H1 (cell line): ENCODE data around the gene SH3PXD2A. TPM values are rescaled to one million over a fixed set of nuclear protein-coding genes. Genes with fewer than 3 reads are reported as not detected.
A peak's percentile ranks its signal among the peaks of the same experiment; 100 is the strongest.

Experiments
- CTCF ChIA-PET: fragments of 300-600 bp; sonication (Branson Sonifier 250); formaldehyde crosslinking; loops from one replicate; lab custom pipeline; 2021; ENCODE audit not compliant: partially characterized antibody; lab: Charles Lee
- POLR2A ChIA-PET: fragments of 300-600 bp; sonication (Branson Sonifier 250); formaldehyde crosslinking; loops from one replicate; lab custom pipeline; 2021; ENCODE audit warnings: inconsistent platforms; ENCODE audit not compliant: partially characterized antibody; lab: Charles Lee
- DNase-seq, 2 experiments: peaks; one replicate each; pipeline versions ENCODE4 v3.0.0 to v3.0.0-alpha.2; 2010 to 2022; ENCODE audit warnings: low spot score in 2 of 2, low read depth in 1 of 2, mixed read lengths in 1 of 2
- FAIRE-seq: peaks from 2 replicates; lab custom pipeline; 2011; peaks lifted over from hg19 to GRCh38; lab: Jason Lieb, UNC
- H2AFZ ChIP-seq: 2 replicates; pipeline ENCODE4 v1.8.1; 2012; ENCODE audit warnings: low read length, inconsistent platforms
- H2AK5ac ChIP-seq: 2 replicates; pipeline ENCODE4 v1.6.1; 2013; ENCODE audit warnings: low read depth, low read length
- H2BK120ac ChIP-seq: replicated peaks from 2 replicates; pipeline ENCODE3; 2013; ENCODE audit warnings: low read depth, low read length, inconsistent platforms
- H2BK12ac ChIP-seq: 2 replicates; pipeline ENCODE4 v1.6.1; 2013; ENCODE audit warnings: low read depth, low read length
- H2BK15ac ChIP-seq: 2 replicates; pipeline ENCODE4 v1.6.1; 2013; ENCODE audit warnings: low read length
- H2BK20ac ChIP-seq: 2 replicates; pipeline ENCODE4 v1.6.1; 2013; ENCODE audit warnings: low read length
- H2BK5ac ChIP-seq: 2 replicates; pipeline ENCODE4 v1.6.1; 2013; ENCODE audit warnings: low read depth, low read length
- H3K14ac ChIP-seq: 2 replicates; pipeline ENCODE4 v1.6.1; 2013; ENCODE audit warnings: inconsistent platforms; ENCODE audit not compliant: insufficient read length
- H3K18ac ChIP-seq: 2 replicates; pipeline ENCODE4 v1.6.1; 2013; ENCODE audit warnings: low read length; ENCODE audit errors: extremely low read depth
- H3K23ac ChIP-seq: 2 replicates; pipeline ENCODE4 v1.6.1; 2013; ENCODE audit warnings: inconsistent platforms; ENCODE audit not compliant: insufficient read length
- H3K23me2 ChIP-seq: 2 replicates; pipeline ENCODE4 v1.6.1; 2013; ENCODE audit warnings: low read depth, low read length
- H3K27ac ChIP-seq: 2 replicates; pipeline ENCODE4 v1.6.1; 2011; ENCODE audit warnings: low read depth, low read length, inconsistent platforms
- H3K27me3 ChIP-seq, 4 experiments: replicated peaks in 1 of 4; 1 replicate in 1 of 4; 2 replicates in 3 of 4; pipeline versions ENCODE4 v1.6.1 to v1.8.1; 2011 to 2013; ENCODE audit warnings: low read length in 3 of 4, mild to moderate bottlenecking in 3 of 4, inconsistent platforms in 2 of 4, mixed read lengths in 2 of 4, moderate library complexity in 1 of 4; ENCODE audit not compliant: control insufficient read depth in 3 of 4, insufficient read depth in 3 of 4; ENCODE audit errors: extremely low read depth in 1 of 4
- H3K36me3 ChIP-seq, 4 experiments: 2 replicates each; pipeline versions ENCODE4 v1.6.1 to v1.8.1; 2011 to 2013; ENCODE audit warnings: mild to moderate bottlenecking in 4 of 4, low read length in 3 of 4, moderate library complexity in 2 of 4, control low read depth in 1 of 4, inconsistent platforms in 1 of 4; ENCODE audit not compliant: insufficient read depth in 4 of 4, control insufficient read depth in 2 of 4
- H3K4ac ChIP-seq: replicated peaks from 2 replicates; pipeline ENCODE3; 2013; ENCODE audit warnings: low read length, low read depth, mixed read lengths, inconsistent platforms; ENCODE audit not compliant: insufficient read length
- H3K4me1 ChIP-seq, 4 experiments: replicated peaks in 1 of 4; 1 replicate in 1 of 4; 2 replicates in 3 of 4; pipeline versions ENCODE4 v1.6.1 to v1.8.1; 2011 to 2013; ENCODE audit warnings: low read length in 3 of 4, inconsistent platforms in 2 of 4, mixed read lengths in 1 of 4; ENCODE audit not compliant: insufficient read depth in 4 of 4, control insufficient read depth in 3 of 4
- H3K4me2 ChIP-seq, 2 experiments: 2 replicates each; pipeline versions ENCODE4 v1.6.1 to v1.8.1; 2011 to 2013; ENCODE audit warnings: low read depth in 2 of 2, low read length in 2 of 2, control low read depth in 1 of 2, inconsistent platforms in 1 of 2, mild to moderate bottlenecking in 1 of 2; ENCODE audit not compliant: insufficient read depth in 1 of 2
- H3K4me3 ChIP-seq, 4 experiments: fragments of 200-600, 300-600 bp in 1 of 4; sonication (generic), shearing (Covaris generic), sonication (Bioruptor Twin) in 1 of 4; 2 replicates each; pipeline versions ENCODE4 v1.5.1 to v1.8.1; 2011 to 2016; ENCODE audit warnings: low read length in 4 of 4, low read depth in 3 of 4, control low read depth in 2 of 4, inconsistent platforms in 2 of 4, mild to moderate bottlenecking in 2 of 4, mixed read lengths in 1 of 4, moderate library complexity in 1 of 4; ENCODE audit not compliant: insufficient read depth in 2 of 4; ENCODE audit errors: extremely low read depth in 1 of 4
- H3K56ac ChIP-seq: replicated peaks from 2 replicates; pipeline ENCODE3; 2013; ENCODE audit warnings: low read depth, mild to moderate bottlenecking, mixed read lengths, low read length, inconsistent platforms; ENCODE audit not compliant: insufficient read length
- H3K79me1 ChIP-seq: 2 replicates; pipeline ENCODE4 v1.6.1; 2013; ENCODE audit warnings: low read depth, low read length, control low read depth
- H3K79me2 ChIP-seq, 2 experiments: 2 replicates each; pipeline versions ENCODE4 v1.6.1 to v1.8.1; 2012 to 2013; ENCODE audit warnings: low read length in 2 of 2, mild to moderate bottlenecking in 2 of 2, inconsistent platforms in 1 of 2; ENCODE audit not compliant: insufficient read depth in 2 of 2, control insufficient read depth in 1 of 2
- H3K9ac ChIP-seq, 4 experiments: replicated peaks in 1 of 4; 1 replicate in 1 of 4; 2 replicates in 3 of 4; pipeline versions ENCODE4 v1.6.1 to v1.8.1; 2011 to 2013; ENCODE audit warnings: low read depth in 3 of 4, low read length in 3 of 4, control low read depth in 2 of 4, mild to moderate bottlenecking in 2 of 4, moderate library complexity in 2 of 4, inconsistent platforms in 1 of 4; ENCODE audit errors: extremely low read depth in 1 of 4
- H3K9me3 ChIP-seq, 2 experiments: 2 replicates each; pipeline versions ENCODE4 v1.6.1 to v1.8.1; 2012 to 2013; ENCODE audit warnings: mild to moderate bottlenecking in 2 of 2, moderate library complexity in 2 of 2, control low read depth in 1 of 2, inconsistent platforms in 1 of 2, low read depth in 1 of 2, low read length in 1 of 2, mixed read lengths in 1 of 2; ENCODE audit not compliant: insufficient read depth in 2 of 2
- H4K20me1 ChIP-seq, 2 experiments: replicated peaks in 1 of 2; 2 replicates each; pipeline versions ENCODE3 to v1.8.1; 2011 to 2013; ENCODE audit warnings: inconsistent platforms in 2 of 2, low read length in 2 of 2, mild to moderate bottlenecking in 1 of 2; ENCODE audit not compliant: insufficient read depth in 2 of 2, control insufficient read depth in 1 of 2
- H4K5ac ChIP-seq: 2 replicates; pipeline ENCODE4 v1.6.1; 2013; ENCODE audit warnings: low read length, low read depth, mixed read lengths, inconsistent platforms; ENCODE audit not compliant: insufficient read length
- H4K8ac ChIP-seq: 2 replicates; pipeline ENCODE4 v1.8.0; 2013; ENCODE audit warnings: mild to moderate bottlenecking, moderate library complexity, low read length, inconsistent platforms; ENCODE audit not compliant: insufficient read depth; ENCODE audit errors: extremely low read depth
- H4K91ac ChIP-seq: replicated peaks from 2 replicates; pipeline ENCODE3; 2013; ENCODE audit warnings: low read length, mixed read lengths, inconsistent platforms; ENCODE audit not compliant: insufficient read length
- CREB1 ChIP-seq: IDR thresholded peaks from 2 replicates; pipeline ENCODE4 v1.6.1; 2012; ENCODE audit warnings: inconsistent platforms
- EZH2 ChIP-seq: fragments of 200-600 bp; sonication (generic); IDR thresholded peaks from 2 replicates; pipeline ENCODE4 v1.7.1; 2012; ENCODE audit warnings: low read depth, mild to moderate bottlenecking, moderate library complexity, low read length, inconsistent platforms; ENCODE audit not compliant: severe bottlenecking
- KDM4A ChIP-seq: IDR thresholded peaks from one replicate; pipeline ENCODE4 v1.7.1; 2012; ENCODE audit warnings: low read depth, mild to moderate bottlenecking, moderate library complexity, low read length, inconsistent platforms; ENCODE audit not compliant: severe bottlenecking
- MAX ChIP-seq: IDR thresholded peaks from 2 replicates; pipeline ENCODE4 v1.6.1; 2012; ENCODE audit warnings: inconsistent platforms
- SIX5 ChIP-seq: IDR thresholded peaks from 2 replicates; pipeline ENCODE4 v1.6.1; 2011; ENCODE audit warnings: mild to moderate bottlenecking, low read depth, low read length
- TEAD4 ChIP-seq: IDR thresholded peaks from 2 replicates; pipeline ENCODE4 v1.6.1; 2012; ENCODE audit warnings: low read depth, low read length, inconsistent platforms, mixed read lengths
- WGBS, 2 experiments: shearing (Covaris generic) in 1 of 2; methylation state at CpG; one replicate each; pipeline versions ENCODE4 v1.1.6 to v1.1.7; 2013 to 2015; ENCODE audit warnings: low lambda C conversion rate in 2 of 2, mixed read lengths in 2 of 2, inconsistent platforms in 1 of 2, low coverage in 1 of 2, missing lambda C conversion rate in 1 of 2; ENCODE audit not compliant: insufficient replicate concordance in 2 of 2, insufficient coverage in 1 of 2, insufficient read length in 1 of 2; ENCODE audit errors: extremely low coverage in 1 of 2, missing lambda C conversion rate in 1 of 2; 5-methylcytosine and 5-hydroxymethylcytosine counted together
- polyA plus RNA-seq, 7 experiments: library from polyadenylated mRNA; depleted of rRNA in 3 of 7; stranded (reverse) in 5 of 7; unstranded in 2 of 7; fragments of >200 nt in 5 of 7; fragments of 200-250 nt in 2 of 7; gene quantifications; 1 replicate in 5 of 7; 2 replicates in 1 of 7; 4 replicates in 1 of 7; pipeline versions ENCODE4 v1.2.1 to v1.2.3, GENCODE V29; 2011 to 2013; ENCODE audit warnings: missing spikeins in 2 of 7, mixed read lengths in 2 of 7
- total RNA-seq: library from RNA; stranded (reverse); fragmentation: NEBNext Ultra II Directional; extraction: Animal tissue kit (Norgen Biotek cat#: 25700); gene quantifications from 2 replicates; pipeline ENCODE4 v1.2.1, GENCODE V29; 2021

Gene SH3PXD2A
- total and polyA plus RNA-seq, 2 of the 8 experiments (the other 6 are each of a cell fraction or from before 2014, with no cell fraction given): 5.4 to 16.3 TPM

- Histone ChIP-seq H2BK120ac (no peak overlapping the region), H2AK5ac (no peak overlapping the region), H3K56ac (no peak overlapping the region), H4K91ac (no peak overlapping the region), H3K79me1 (no peaks in the 10 kb centered on the region), H3K9me3 (no peaks in the 10 kb centered on the region), H4K5ac (no peak overlapping the region), H2BK12ac (peak overlapping the region; percentile 4; the same call in 1 of the 2 replicates), H2AFZ (no peak overlapping the region), H3K23me2 (peaks cover 5% of the 10 kb centered on the region; the same call in 1 of the 2 replicates), H3K4me3 (no peak overlapping the region), H3K79me2 (no peaks in the 10 kb centered on the region), H4K8ac (no peak overlapping the region), H3K27ac (no peak overlapping the region), H3K36me3 (no peaks in the 10 kb centered on the region), H2BK5ac (no peak overlapping the region), H4K20me1 (no peaks in the 10 kb centered on the region), H3K14ac (no peak overlapping the region), H2BK15ac (no peak overlapping the region), H3K4me1 (peaks cover 13 to 23% (median 20%) of the 10 kb centered on the region in 4 experiments), H3K23ac (no peak overlapping the region), H3K4ac (no peak overlapping the region), H3K4me2 (peak overlapping the region; percentile 47 to 52), H3K9ac (no peak overlapping the region), H3K27me3 (no peaks in the 10 kb centered on the region), H2BK20ac (no peak overlapping the region), H3K18ac (no peak overlapping the region)
- POLR2A ChIA-PET: interaction anchor here (3.2 kb wide), 1 partner anchor 14 kb away, joined by 8 read pairs; the partner anchor contains the start of gene SH3PXD2A
- 51% methylated on average over 4 of the region's 4 CpGs; no CpG with 5 or more reads in 1 of the 2 experiments for WGBS, 2 experiments
- FAIRE-seq (peak; percentile 73), DNase-seq (no peak)
- CTCF ChIA-PET: interaction anchor here (0.9 to 1.4 kb wide), 5 partner anchors 11 to 88 kb away, joined by 3 to 4 read pairs (median 3); no protein-coding TSS in a partner anchor
- no peak for TF ChIP-seq TEAD4
- no peak for TF ChIP-seq EZH2
- no peak for TF ChIP-seq MAX
- no peak for TF ChIP-seq SIX5
- TF ChIP-seq KDM4A: no peak
- no peak for TF ChIP-seq CREB1
Measured at GRCh38 chr10:103840740-103841070, 14.7 kb downstream of the SH3PXD2A start.
